T-helper 2 cell treated with Interferon-gamma antibody and Interleukin-4, amounts not matched to agents 5 μg/mL and 100 μg/mL, for 36 hours (primary cell): Measurements from ENCODE around the gene AKAIN1.

Source experiments
- DNase-seq: peaks from one replicate; pipeline ENCODE4 v3.0.0; 2021; ENCODE audit warnings: low spot score
- H3K27ac Mint-ChIP-seq: one replicate; pipeline ENCODE4 v1.8.0; 2021; ENCODE audit warnings: mild to moderate bottlenecking, mixed read lengths
- H3K27me3 Mint-ChIP-seq: one replicate; pipeline ENCODE4 v1.8.0; 2021; ENCODE audit warnings: low read depth, mixed read lengths
- H3K36me3 Mint-ChIP-seq: one replicate; pipeline ENCODE4 v1.8.0; 2021; ENCODE audit warnings: low read depth, mixed read lengths
- H3K4me1 Mint-ChIP-seq: one replicate; pipeline ENCODE4 v1.8.0; 2021; ENCODE audit warnings: low read depth, mixed read lengths
- H3K4me3 Mint-ChIP-seq: one replicate; pipeline ENCODE4 v1.8.0; 2022; ENCODE audit warnings: mild to moderate bottlenecking, moderate library complexity, mixed read lengths
- H3K9me3 Mint-ChIP-seq: one replicate; pipeline ENCODE4 v1.8.0; 2021; ENCODE audit warnings: mixed read lengths

The AKAIN1 gene

DNA sequence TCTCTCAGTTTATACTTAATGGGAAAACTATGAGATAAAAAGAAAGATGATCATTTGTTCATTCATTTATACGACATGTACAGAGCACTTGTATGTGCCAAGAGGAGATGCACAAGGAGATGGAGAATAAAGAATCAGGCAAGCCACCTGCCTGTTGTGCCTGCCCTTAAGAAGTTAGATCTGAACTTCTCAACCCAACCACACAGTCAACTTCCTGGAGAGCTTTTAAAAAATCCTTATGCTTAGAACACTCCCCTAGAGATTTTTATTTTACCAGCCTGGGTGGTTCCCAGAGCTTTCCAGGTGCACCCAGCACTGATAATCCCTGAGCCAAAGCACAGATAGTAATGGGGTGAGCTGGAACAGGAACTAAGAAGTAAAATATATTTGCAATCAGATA, 18.5 kb downstream of the AKAIN1 start:
- Mint-ChIP-seq H3K27me3 (no peaks in the 10 kb centered on the region), H3K9me3 (no peaks in the 10 kb centered on the region), H3K4me3 (no peak overlapping the region), H3K27ac (no peak overlapping the region), H3K4me1 (no peaks in the 10 kb centered on the region), H3K36me3 (no peaks in the 10 kb centered on the region)
- no peak for DNase-seq

DNA sequence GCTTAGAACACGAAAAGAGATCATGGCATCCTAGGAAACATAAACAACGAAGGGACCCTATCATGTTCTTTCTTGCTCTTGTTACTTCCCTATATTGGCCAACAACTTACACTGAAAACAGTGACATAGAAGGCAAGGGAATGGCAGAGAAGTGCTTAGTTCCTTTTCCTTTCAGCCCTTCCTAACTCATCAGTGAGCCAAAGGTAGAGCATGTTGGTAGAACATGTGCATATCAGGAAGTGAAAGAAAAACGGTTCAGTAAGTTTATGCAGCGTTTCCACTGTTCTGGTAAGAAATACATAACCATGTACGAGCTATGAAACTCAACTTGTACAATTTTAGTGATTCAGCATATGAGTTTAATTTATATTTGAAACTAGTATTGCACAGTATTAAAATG, 21.7 kb downstream of the AKAIN1 start:
- no peaks in the 10 kb centered on the region for H3K36me3 Mint-ChIP-seq
- no peak for DNase-seq
- H3K4me1 Mint-ChIP-seq, result no peaks in the 10 kb centered on the region
- H3K9me3 Mint-ChIP-seq, result peaks cover 5% of the 10 kb centered on the region
- H3K27me3 Mint-ChIP-seq, result no peaks in the 10 kb centered on the region
- H3K27ac Mint-ChIP-seq, result no peak overlapping the region
- no peak overlapping the region for H3K4me3 Mint-ChIP-seq

DNA sequence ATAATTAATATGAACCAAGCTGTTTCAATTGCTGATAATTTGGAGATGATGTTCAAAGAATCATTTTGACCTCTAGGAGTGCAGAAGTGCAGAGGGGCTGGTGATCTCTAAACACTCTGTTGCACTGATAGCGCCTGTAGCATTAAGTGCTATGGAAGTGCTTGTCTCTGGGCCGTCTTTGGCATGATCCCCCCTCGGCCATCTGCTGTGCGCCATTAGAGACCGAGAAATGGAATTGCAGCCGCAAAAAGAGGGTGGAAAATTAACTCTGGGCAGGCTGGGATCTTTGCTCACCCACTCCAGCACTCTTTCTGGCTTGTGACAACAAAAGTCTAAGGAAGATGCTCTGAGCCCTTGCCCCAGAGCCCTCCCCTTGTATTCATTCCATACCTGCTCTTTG, 23.4 kb downstream of the AKAIN1 start:
- Mint-ChIP-seq H3K36me3 (no peaks in the 10 kb centered on the region), H3K4me3 (no peak overlapping the region), H3K27me3 (no peaks in the 10 kb centered on the region), H3K4me1 (no peaks in the 10 kb centered on the region), H3K27ac (no peak overlapping the region), H3K9me3 (peaks cover 5% of the 10 kb centered on the region)
- no peak for DNase-seq

DNA sequence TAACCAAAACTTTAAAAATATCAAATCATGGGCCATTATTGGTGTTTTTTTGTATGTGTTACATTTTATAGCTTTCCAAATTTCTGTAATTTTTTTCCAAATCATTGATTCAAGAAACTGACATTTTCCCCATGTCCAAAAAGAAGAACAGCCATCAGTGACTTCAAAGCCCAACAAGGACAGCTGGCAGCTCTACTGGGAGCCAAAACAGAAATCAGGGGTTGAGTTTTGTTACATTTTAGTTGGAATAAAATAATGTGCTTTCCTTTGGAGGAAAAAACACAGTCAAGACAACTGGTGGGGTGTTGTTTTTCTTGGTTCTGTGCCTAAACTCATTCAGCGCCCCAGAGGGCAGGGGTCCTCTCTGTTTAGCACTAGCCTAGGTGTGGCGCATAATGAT, 23.8 kb downstream of the AKAIN1 start:
- Mint-ChIP-seq H3K9me3 (peaks cover 5% of the 10 kb centered on the region), H3K4me3 (no peak overlapping the region), H3K4me1 (no peaks in the 10 kb centered on the region), H3K27ac (no peak overlapping the region), H3K36me3 (no peaks in the 10 kb centered on the region), H3K27me3 (no peaks in the 10 kb centered on the region)
- no peak for DNase-seq

DNA sequence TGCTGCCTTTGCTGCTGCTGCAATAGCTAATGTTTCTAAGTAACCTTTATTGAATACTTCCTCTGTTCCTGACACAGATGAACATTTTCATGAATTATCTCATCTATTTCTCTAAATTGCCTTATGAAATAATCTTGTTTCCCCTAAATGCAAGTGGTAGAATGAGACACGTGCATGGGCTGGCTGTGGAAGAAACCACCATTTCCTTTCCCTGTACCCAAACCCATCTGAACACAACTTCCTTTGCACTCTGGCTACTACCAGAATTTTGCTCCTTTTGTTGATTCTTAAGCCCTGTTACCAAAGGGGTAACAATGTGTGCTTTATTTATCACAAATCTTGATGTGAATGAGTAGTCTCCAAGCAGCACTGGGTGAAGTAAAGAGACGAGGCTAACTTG, 29.2 kb downstream of the AKAIN1 start:
- peaks cover 5% of the 10 kb centered on the region for H3K9me3 Mint-ChIP-seq
- H3K27me3 Mint-ChIP-seq, result no peaks in the 10 kb centered on the region
- H3K27ac Mint-ChIP-seq, result no peak overlapping the region
- H3K4me1 Mint-ChIP-seq, result peaks cover 6% of the 10 kb centered on the region
- no peak overlapping the region for H3K4me3 Mint-ChIP-seq
- H3K36me3 Mint-ChIP-seq, result no peaks in the 10 kb centered on the region
- DNase-seq, result no peak

DNA sequence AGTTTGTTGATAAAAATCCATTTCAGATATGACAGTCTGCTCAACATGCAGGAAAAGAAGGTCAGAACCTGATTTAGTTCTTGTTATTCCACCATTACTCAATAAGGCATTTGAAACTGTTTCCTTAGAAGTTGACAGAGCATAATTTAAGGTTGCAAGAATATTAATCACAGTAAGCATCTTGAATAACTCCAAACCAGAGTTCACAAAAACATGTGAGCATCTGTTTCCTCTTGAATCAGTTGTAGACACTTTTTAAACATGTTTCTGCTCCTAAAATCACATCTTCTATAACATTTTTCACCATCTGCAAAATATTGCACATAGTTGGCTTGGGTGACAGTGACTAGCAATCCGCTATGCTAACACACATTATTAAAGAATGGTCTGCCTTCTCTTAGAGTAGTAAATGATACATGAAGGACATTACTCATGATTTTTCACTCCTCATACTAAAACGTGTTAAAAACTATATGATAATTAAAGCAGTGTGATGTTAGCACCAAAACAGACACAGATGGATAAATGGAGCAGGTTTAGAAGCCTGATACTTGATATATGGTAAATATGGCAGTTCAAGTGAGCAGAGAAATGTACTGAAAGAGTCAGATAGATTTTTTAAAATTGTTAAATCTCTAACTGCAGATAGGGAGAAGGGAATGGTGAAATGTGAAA, 30.3 kb downstream of the AKAIN1 start:
- no peak overlapping the region for H3K27ac Mint-ChIP-seq
- peaks cover 3% of the 10 kb centered on the region for H3K9me3 Mint-ChIP-seq
- no peaks in the 10 kb centered on the region for H3K36me3 Mint-ChIP-seq
- H3K4me1 Mint-ChIP-seq, result peaks cover 6% of the 10 kb centered on the region
- no peaks in the 10 kb centered on the region for H3K27me3 Mint-ChIP-seq
- no peak overlapping the region for H3K4me3 Mint-ChIP-seq
- DNase-seq, result no peak

DNA sequence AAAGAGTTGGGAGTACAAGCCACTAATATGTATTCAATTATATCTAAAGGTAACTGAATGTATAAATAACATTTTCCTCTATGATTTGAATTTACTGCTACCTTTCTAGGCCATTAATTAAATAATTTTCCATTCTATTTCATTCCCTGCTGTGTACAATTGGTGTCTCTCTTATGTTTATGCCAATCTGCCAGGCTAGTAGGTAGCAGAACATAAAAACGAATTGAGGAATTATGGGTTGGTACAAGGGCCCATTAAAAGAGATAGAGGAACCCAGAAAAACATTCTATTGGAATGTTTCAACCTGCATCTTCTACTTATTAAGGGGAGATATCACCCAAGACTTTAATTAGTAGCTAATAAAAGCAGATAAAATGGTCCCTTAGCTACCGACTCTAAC, 32.2 kb downstream of the AKAIN1 start:
- Mint-ChIP-seq H3K27me3 (no peaks in the 10 kb centered on the region), H3K4me3 (no peak overlapping the region), H3K36me3 (no peaks in the 10 kb centered on the region), H3K9me3 (no peaks in the 10 kb centered on the region), H3K4me1 (peaks cover 6% of the 10 kb centered on the region), H3K27ac (no peak overlapping the region)
- DNase-seq, result no peak

DNA sequence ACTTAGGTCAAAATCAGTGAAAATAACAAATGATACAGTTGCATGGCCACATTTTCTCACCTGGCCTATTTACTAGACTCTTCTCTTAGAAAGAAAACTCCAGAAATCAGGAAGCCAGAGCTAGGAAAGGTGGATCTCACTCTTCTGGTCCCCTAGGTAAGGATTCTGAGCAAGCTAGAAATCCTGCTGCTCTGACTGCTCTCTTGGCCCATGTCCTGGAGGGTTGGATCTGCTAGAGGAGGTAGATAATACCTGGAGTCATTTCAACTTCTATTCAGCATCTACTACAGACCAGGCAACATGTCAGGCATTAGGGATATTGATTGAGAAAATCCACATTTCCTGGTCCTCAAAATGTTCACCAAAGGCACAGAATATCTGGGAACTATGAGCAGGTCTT, 34.9 kb downstream of the AKAIN1 start:
- DNase-seq, result no peak
- no peak overlapping the region for H3K4me3 Mint-ChIP-seq
- H3K9me3 Mint-ChIP-seq, result no peaks in the 10 kb centered on the region
- no peaks in the 10 kb centered on the region for H3K36me3 Mint-ChIP-seq
- H3K4me1 Mint-ChIP-seq, result peaks cover 3% of the 10 kb centered on the region
- H3K27me3 Mint-ChIP-seq, result no peaks in the 10 kb centered on the region
- H3K27ac Mint-ChIP-seq, result no peak overlapping the region

DNA sequence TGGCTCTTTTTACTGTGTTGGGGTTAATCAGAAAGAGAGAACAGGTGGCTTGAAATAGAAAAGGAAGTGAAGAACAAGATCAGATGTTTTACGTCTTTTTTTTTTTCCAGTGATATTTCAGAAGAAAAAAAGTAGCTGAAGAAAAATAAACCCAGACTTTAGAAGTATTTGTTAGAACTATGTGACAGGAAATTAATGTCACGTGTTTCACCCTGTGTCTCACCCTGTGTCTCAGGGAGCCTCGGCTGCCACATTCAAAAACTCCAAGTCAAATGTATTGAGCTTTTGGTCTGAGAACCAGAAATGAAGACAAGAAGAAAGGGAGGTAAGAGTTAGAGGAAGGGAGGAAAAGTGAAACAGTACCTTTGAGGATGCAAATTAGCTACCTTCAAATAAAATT, 38.0 kb downstream of the AKAIN1 start:
- no peak for DNase-seq

DNA sequence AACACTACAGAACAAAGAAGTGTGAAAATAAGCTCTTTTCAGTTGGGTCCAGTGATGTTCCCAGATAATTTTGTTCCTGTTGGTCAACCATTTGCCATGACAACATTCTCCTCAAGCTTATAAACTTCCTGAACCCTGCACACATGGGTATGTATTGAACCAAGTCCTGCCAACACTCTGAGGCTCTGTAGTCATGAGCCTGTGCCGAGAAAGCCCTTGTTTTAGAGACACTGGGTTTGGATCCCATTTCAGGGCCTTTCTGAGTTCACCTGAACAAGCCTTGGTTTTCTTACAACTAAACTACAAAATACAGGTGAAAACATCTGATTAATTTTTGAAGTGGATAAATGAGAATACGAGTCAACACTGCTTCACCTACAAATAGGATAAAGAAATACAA, 38.5 kb downstream of the AKAIN1 start:
- Mint-ChIP-seq H3K36me3 (no peaks in the 10 kb centered on the region), H3K4me3 (no peak overlapping the region), H3K27me3 (no peaks in the 10 kb centered on the region), H3K9me3 (no peaks in the 10 kb centered on the region), H3K27ac (no peak overlapping the region), H3K4me1 (peaks cover 3% of the 10 kb centered on the region)
- no peak for DNase-seq

More for the DNA sequence above, 38.0 kb downstream of the AKAIN1 start:
- Mint-ChIP-seq H3K9me3 (no peaks in the 10 kb centered on the region), H3K27ac (no peak overlapping the region), H3K27me3 (no peaks in the 10 kb centered on the region), H3K4me3 (no peak overlapping the region), H3K4me1 (peaks cover 3% of the 10 kb centered on the region), H3K36me3 (no peaks in the 10 kb centered on the region)

DNA sequence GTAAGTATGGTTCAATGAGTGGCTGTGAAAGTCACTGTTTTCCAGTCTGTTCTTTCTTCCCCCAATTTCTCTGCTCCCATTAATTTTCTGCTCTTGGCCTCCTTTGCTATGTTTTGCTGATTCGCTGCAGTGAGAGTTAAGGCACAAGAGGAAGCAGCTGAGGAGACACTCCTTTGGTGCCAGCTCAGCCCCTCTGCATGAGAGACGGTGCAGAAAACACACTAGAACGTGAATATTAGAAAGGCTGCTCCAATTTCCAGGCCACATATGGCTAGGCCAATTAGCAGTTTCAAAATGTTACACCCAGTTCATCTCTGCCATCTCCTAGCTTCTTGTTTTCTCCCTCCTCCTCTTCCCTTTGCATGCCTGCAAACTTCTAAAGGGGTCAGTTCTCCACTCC, 38.9 kb downstream of the AKAIN1 start:
- H3K36me3 Mint-ChIP-seq, result no peaks in the 10 kb centered on the region
- no peak for DNase-seq
- H3K9me3 Mint-ChIP-seq, result no peaks in the 10 kb centered on the region
- H3K27me3 Mint-ChIP-seq, result no peaks in the 10 kb centered on the region
- H3K27ac Mint-ChIP-seq, result no peak overlapping the region
- H3K4me1 Mint-ChIP-seq, result peaks cover 3% of the 10 kb centered on the region
- no peak overlapping the region for H3K4me3 Mint-ChIP-seq

DNA sequence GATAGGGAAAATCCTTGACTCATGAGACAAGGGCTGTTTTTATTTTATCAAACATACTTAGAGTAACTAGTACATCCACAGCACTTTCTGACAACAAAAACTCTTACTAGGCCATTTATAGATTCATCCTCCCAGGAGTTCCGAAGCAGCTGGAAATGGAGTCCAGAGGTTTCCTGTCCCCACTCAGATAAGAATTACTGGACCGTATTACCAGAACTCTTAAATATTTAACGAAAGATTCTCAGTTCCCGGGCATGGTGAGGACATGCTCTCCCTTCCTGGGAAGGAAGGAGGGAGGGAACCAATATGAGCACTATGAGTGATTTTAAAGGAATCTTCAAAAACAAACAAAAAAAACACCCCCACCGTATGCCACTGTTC, 41.2 kb downstream of the AKAIN1 start:
- DNase-seq, result no peak
- H3K27ac Mint-ChIP-seq, result no peak overlapping the region

DNA sequence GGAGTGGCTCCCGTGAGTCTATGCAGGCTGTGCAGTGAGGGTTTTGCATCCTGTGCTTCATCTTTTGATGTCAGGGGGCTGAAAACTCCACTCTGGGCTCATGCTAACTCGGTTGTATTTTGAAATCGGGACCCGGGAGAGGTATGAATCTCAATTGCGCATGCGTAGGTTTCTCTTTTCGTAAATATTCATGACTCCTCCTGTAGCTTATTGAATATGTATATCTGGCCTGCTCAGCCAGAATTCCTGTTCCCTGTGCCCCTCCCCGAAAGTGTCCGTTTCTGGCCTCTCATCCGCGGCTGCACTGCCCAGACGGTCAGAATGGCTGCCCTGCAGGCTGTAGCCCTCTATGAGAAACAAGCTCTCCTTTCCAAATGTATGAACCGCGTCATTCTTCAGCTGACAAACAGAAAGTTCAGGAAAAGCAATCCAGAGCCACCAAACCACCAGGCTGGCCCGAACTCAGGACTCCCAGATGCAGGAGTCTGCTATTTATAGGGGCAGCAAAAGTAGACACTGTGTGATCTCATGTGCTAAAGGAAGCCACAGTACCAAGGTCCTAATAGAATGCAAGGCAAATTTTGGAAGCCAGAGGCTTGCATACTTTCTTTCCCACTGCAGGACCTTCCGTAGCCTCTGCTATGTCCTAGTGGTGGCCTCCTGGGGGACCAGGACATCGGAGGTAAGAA, 41.7 kb downstream of the AKAIN1 start:
- H3K36me3 Mint-ChIP-seq, result no peaks in the 10 kb centered on the region
- no peak for DNase-seq
- no peaks in the 10 kb centered on the region for H3K27me3 Mint-ChIP-seq
- no peak overlapping the region for H3K27ac Mint-ChIP-seq
- peaks cover 3% of the 10 kb centered on the region for H3K4me1 Mint-ChIP-seq
- no peak overlapping the region for H3K4me3 Mint-ChIP-seq
- no peaks in the 10 kb centered on the region for H3K9me3 Mint-ChIP-seq

More for the DNA sequence above, 41.2 kb downstream of the AKAIN1 start:
- peaks cover 3% of the 10 kb centered on the region for H3K4me1 Mint-ChIP-seq
- H3K27me3 Mint-ChIP-seq, result no peaks in the 10 kb centered on the region
- H3K36me3 Mint-ChIP-seq, result no peaks in the 10 kb centered on the region
- H3K9me3 Mint-ChIP-seq, result no peaks in the 10 kb centered on the region
- H3K4me3 Mint-ChIP-seq, result no peak overlapping the region

DNA sequence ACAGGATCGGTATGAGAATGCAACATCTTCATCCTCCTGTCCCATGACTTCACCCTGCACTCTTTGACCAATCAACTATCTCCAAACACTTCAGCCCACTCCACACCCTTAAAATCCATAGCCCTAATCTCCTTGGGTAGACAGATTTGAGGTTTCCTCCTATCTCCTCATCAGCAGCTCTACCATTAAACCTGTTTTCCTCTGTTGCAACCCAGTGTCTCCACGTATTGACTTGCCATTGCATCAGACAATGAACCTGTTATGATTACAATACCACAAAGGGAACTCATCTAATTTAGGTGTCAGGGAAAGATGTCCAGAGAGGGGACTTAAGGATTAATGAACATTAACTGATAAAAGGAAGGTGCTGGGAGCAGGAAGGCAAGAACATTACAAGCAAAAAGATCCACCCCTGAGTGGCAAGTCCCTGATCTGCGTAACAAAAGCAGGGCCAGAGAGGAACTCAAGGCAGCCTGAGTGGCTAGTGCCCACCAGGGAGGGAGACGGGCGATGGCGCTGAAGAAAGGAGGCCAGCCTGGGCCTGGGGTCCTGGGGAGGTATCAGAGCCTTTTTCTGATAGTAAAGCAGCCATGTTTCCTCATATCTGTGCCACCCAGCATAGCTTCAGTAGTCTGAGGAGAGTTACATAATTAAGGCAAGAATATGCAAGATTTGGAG, 44.6 kb downstream of the AKAIN1 start:
- H3K9me3 Mint-ChIP-seq, result no peaks in the 10 kb centered on the region
- no peak overlapping the region for H3K27ac Mint-ChIP-seq
- no peaks in the 10 kb centered on the region for H3K36me3 Mint-ChIP-seq
- H3K27me3 Mint-ChIP-seq, result no peaks in the 10 kb centered on the region
- no peak overlapping the region for H3K4me3 Mint-ChIP-seq
- H3K4me1 Mint-ChIP-seq, result no peaks in the 10 kb centered on the region
- no peak for DNase-seq
